Measurements from ENCODE around the gene SPSB1.

SPSB1 gene

DNA sequence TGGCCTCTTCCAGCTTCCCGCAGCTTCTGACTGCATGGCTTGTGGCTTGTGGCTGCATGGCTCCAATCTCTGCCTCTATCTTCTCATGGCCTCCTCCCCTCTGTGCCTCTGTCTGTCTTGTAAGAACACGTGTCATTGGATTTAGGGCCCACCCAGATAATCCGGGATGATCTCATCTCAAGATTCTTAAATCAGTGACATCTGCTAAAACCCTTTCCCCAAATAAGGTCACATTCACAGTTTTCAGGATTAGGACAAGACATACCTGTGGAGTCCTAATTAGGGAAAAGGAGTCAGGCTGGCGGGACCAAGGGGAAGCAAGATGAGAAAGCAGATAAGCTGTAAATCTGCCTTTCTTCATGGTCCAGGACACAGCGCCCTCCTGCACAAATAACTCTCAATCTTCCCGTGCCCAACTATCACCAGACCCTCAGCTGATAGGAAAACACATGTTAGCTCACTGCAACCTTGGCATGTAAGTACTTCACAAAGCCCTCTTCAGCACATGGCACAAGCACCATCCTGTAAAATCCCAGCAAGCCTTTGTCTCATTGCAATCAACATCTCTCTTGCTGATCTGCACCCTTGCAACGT is 82.2 kb downstream of the SPSB1 start:
- TF ChIP-seq, protein P1, sequence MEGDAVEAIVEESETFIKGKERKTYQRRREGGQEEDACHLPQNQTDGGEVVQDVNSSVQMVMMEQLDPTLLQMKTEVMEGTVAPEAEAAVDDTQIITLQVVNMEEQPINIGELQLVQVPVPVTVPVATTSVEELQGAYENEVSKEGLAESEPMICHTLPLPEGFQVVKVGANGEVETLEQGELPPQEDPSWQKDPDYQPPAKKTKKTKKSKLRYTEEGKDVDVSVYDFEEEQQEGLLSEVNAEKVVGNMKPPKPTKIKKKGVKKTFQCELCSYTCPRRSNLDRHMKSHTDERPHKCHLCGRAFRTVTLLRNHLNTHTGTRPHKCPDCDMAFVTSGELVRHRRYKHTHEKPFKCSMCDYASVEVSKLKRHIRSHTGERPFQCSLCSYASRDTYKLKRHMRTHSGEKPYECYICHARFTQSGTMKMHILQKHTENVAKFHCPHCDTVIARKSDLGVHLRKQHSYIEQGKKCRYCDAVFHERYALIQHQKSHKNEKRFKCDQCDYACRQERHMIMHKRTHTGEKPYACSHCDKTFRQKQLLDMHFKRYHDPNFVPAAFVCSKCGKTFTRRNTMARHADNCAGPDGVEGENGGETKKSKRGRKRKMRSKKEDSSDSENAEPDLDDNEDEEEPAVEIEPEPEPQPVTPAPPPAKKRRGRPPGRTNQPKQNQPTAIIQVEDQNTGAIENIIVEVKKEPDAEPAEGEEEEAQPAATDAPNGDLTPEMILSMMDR (IDR thresholded peaks at IDR 0.05; ENCODE audit: extremely low read depth, insufficient read depth, missing control alignments): no peak
- DNase-seq (ENCODE audit: low spot score): no peak
- in situ Hi-C loops (cut with MboI; ENCODE audit: low pct_unique_long_range_greater_than_20kb, low sequenced_read_pairs, unreplicated experiment): no loop called here

DNA sequence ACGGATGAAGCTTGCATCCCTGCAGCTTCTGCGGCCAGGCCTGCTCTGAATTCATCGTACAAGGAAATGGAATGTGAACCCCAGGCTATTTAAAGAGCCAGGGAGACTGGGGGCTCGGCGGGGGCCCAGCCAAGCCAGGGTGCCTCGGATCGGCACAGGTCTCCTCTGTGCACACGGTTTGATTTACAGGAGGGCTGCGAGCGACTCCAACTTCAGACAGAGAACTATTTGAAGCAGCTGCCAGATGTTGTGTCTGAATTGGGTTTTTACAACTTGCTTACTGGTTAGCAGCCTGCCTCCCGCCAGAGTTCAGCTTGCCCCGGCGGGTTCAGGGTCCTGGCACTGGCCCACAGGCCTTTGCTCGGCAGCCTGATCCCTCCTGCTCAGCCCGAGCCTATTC is 83.2 kb downstream of the SPSB1 start:
- TF ChIP-seq, protein P1 (IDR thresholded peaks at IDR 0.05; ENCODE audit: extremely low read depth, insufficient read depth, missing control alignments): no peak
- in situ Hi-C loops (cut with MboI; ENCODE audit: low pct_unique_long_range_greater_than_20kb, low sequenced_read_pairs, unreplicated experiment): no loop called here
- DNase-seq (ENCODE audit: low spot score): no peak

DNA sequence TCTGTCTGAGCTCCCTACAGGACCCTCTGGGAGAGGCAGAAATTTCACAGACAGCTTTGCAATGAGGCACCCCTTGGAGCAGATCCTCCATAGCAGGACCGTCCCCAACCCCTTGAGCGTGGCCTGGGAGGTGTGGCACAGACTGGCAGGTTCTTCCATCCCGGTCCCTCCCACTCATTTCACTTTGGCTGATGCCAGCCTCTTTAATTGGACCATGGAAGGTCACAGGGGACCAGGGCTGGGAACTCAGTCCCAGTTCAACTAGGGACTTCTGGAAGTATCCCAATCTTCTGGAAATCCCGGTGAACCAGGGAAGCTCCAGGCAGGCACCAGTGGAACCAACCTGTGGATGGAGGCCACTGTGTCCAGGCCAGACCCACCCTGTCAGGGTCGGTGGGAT is 83.7 kb downstream of the SPSB1 start:
- TF ChIP-seq, protein P1 (IDR thresholded peaks at IDR 0.05; ENCODE audit: extremely low read depth, insufficient read depth, missing control alignments): no peak
- in situ Hi-C loops (cut with MboI; ENCODE audit: low pct_unique_long_range_greater_than_20kb, low sequenced_read_pairs, unreplicated experiment): no loop called here
- DNase-seq (ENCODE audit: low spot score): no peak

DNA sequence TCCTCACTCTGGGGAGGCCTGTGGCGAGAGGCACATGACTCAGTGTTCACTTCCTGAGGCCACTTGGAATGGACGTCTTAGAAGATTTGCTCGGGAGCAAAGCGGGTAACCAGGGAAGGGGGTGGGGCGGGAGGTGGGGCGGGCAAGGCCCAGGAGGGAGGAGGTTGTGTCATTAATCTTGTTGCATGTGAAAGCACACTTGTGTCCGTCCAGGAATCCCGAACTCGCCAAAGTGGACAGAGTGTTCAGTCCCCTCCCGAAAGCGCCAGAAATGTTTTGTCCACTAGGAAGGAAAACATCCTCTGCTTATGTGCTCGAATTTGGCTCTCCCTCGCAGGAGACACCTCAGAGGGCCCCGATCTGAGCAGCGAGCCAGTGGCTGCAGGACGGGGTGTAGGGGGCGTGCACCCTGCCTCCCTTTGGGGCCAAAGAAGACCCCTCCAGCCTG is 84.2 kb downstream of the SPSB1 start:
- in situ Hi-C loops (cut with MboI; ENCODE audit: low pct_unique_long_range_greater_than_20kb, low sequenced_read_pairs, unreplicated experiment): no loop called here
- TF ChIP-seq, protein P1 (IDR thresholded peaks at IDR 0.05; ENCODE audit: extremely low read depth, insufficient read depth, missing control alignments): no peak

DNA sequence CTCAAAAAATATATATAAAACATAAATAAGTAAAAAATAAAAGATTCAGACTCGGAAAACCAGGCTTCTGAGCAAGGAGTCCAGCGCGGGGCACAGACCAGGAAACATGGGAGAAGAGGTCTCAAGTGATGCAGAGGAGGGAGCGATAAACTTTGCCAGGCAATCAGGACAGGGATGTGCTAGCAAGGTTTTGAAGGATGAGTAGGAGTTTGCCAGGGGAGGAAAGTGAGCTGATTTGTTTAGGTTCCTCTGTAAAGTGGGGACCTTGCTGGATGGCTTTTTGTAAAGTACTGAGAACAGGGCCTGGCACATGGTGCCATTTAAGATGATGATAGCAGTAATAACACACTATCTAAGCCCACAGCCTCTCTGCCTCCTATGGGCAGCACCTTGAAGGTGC is 86.1 kb downstream of the SPSB1 start:
- no peak for DNase-seq (ENCODE audit: low spot score)
- in situ Hi-C loops (cut with MboI; ENCODE audit: low pct_unique_long_range_greater_than_20kb, low sequenced_read_pairs, unreplicated experiment): no loop called here
- TF ChIP-seq, protein P1 (IDR thresholded peaks at IDR 0.05; ENCODE audit: extremely low read depth, insufficient read depth, missing control alignments): no peak

More for the DNA sequence above, 84.2 kb downstream of the SPSB1 start:
- no peak for DNase-seq (ENCODE audit: low spot score)

DNA sequence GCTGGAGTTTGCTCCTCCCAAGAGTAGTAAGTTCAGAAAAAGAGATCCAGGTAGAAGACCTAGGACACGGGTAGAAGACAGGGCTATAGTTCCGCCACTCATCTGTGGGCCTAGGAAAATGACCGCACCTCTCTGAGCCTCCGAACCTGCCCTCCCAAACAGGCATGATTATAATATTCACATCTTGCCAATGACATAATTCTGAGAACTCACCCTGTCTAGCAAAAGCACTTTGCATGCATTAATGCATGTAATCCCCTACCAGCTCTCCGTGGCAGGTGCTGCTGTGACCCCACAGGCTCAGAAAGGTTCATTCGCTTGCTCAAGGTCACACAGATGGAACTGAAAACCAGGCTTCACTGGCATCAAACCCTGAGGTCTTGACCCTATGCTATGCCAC is 88.0 kb downstream of the SPSB1 start:
- no peak for DNase-seq (ENCODE audit: low spot score)
- in situ Hi-C loops (cut with MboI; ENCODE audit: low pct_unique_long_range_greater_than_20kb, low sequenced_read_pairs, unreplicated experiment): no loop called here
- TF ChIP-seq, protein P1 (IDR thresholded peaks at IDR 0.05; ENCODE audit: extremely low read depth, insufficient read depth, missing control alignments): no peak

Data from GM13977 (cell line).